Breast epithelium (tissue), 4 donors: ENCODE measurements around the gene SLC2A8. TPM values are rescaled to one million over a fixed set of nuclear protein-coding genes. Genes with fewer than 3 reads are reported as not detected.

ENCODE experiments used
- DNase-seq, 2 donors: peaks; one replicate each; pipeline ENCODE4 v3.0.0-alpha.2; 2019; ENCODE audit warnings: low spot score in 2 of 2
- H3K27ac ChIP-seq, 2 donors: fragments of 200-600 bp; sonication (generic) in 1 of 2; one replicate each; pipeline ENCODE4 v1.5.1; 2016 to 2019; ENCODE audit warnings: mild to moderate bottlenecking in 1 of 2
- H3K27me3 ChIP-seq, 2 donors: fragments of 200-600 bp; sonication (generic) in 1 of 2; one replicate each; pipeline versions ENCODE4 v1.5.1 to v1.6.0; 2017 to 2019; ENCODE audit warnings: control low read depth in 1 of 2, mild to moderate bottlenecking in 1 of 2
- H3K36me3 ChIP-seq: fragments of 200-600 bp; one replicate; pipeline ENCODE4 v1.5.1; 2019
- H3K4me1 ChIP-seq, 2 donors: fragments of 200-600 bp; sonication (generic); one replicate each; pipeline ENCODE4 v1.5.1; 2016 to 2019; ENCODE audit warnings: control low read depth in 1 of 2
- H3K4me3 ChIP-seq, 3 donors: fragments of 200-600 bp; sonication (generic); 1 replicate in 2 of 3; 2 replicates in 1 of 3; pipeline ENCODE4 v1.5.1; 2016 to 2019; ENCODE audit warnings: mild to moderate bottlenecking in 3 of 3, moderate library complexity in 2 of 3
- H3K9me3 ChIP-seq, 2 donors: fragments of 200-600 bp; sonication (generic) in 1 of 2; one replicate each; pipeline ENCODE4 v1.5.1; 2016 to 2019; ENCODE audit warnings: control low read depth in 1 of 2
- CTCF ChIP-seq, 3 donors: fragments of 450-650 bp; IDR thresholded peaks; one replicate each; pipeline ENCODE4 v1.5.1; 2016 to 2017; ENCODE audit warnings: antibody characterized with exemption in 3 of 3, mild to moderate bottlenecking in 3 of 3, moderate library complexity in 3 of 3
- POLR2A ChIP-seq: fragments of 450-650 bp; IDR thresholded peaks from one replicate; pipeline ENCODE4 v1.6.1; 2016; ENCODE audit warnings: antibody characterized with exemption, mild to moderate bottlenecking, moderate library complexity
- POLR2AphosphoS5 ChIP-seq, 3 donors: sonication (generic); formaldehyde crosslinking; IDR thresholded peaks; one replicate each; pipeline ENCODE4 v1.6.1; 2017; ENCODE audit warnings: antibody characterized with exemption in 3 of 3
- intact Hi-C: fragments of 100-400 bp; cut with DNase I; formaldehyde crosslinking; loops from one replicate; pipeline ENCODE4 v1.15.1; 2023; ENCODE audit warnings: low total_unique reads
- total RNA-seq, 3 donors: library from RNA; depleted of rRNA; stranded (reverse); fragments of >200 nt; gene quantifications; one replicate each; pipeline ENCODE4 v1.1.0, GENCODE V29; 2016

The SLC2A8 gene
- total RNA-seq, 3 donors from 2014 or later, result 17.7 to 38.7 (median 20.9) TPM

DNA sequence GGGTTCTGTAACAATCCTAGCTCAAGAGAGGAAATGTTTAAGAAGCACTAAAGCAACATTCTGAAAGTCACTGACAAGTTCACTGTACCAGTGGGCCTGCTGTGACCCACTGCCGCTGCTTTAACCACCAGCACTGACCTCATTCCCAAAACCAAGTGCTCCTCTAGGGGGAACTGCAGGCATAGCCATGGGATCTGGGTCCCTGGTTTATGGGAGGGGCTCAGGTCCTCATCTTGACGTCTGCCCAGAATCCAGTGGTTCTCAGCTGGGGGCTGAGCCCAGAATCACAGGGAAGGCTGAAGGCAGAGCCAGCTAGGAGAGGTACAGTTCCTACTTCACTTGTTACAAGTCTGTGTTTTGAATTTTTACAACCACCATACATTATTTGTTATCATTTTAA is 36.1 kb upstream of the SLC2A8 start:
- no peaks in the 10 kb centered on the region for H3K27me3 ChIP-seq
- no peak overlapping the region for H3K4me3 ChIP-seq
- no peak for DNase-seq
- H3K36me3 ChIP-seq, result no peaks in the 10 kb centered on the region
- intact Hi-C loops, result no loop called here
- no peak for TF ChIP-seq POLR2A
- TF ChIP-seq CTCF (IDR thresholded peaks at IDR 0.05), result no peak
- no peak for TF ChIP-seq POLR2AphosphoS5 (IDR thresholded peaks at IDR 0.05)
- no peaks in the 10 kb centered on the region for H3K9me3 ChIP-seq
- no peaks in the 10 kb centered on the region for H3K4me1 ChIP-seq
- H3K27ac ChIP-seq, result peak overlapping the region in 1 of 2 donors; percentile 12

DNA sequence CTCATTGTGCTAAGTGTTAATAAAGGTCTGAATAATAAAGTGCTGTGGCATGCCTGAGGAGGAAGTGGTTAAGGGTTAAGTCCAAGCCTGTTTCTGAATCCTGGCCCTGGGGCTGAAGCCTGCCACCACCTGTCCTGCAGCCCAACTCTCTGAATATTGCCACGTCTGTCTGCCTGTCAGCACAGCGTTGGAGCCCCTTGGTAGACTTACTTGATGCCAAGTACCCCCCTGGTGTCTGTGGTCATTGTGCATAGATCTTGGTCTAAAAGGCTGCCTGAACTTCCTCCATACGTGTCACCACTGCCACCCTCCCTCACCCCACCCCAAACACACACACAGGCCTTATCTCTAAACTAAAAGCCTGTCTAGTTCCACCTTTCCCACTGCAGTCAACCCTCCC is 35.4 kb upstream of the SLC2A8 start:
- Histone ChIP-seq H3K9me3 (no peaks in the 10 kb centered on the region), H3K27ac (no peak overlapping the region), H3K4me3 (no peak overlapping the region), H3K27me3 (no peaks in the 10 kb centered on the region), H3K4me1 (no peaks in the 10 kb centered on the region), H3K36me3 (no peaks in the 10 kb centered on the region)
- no peak for DNase-seq
- TF ChIP-seq POLR2A (no peak), POLR2AphosphoS5 (IDR thresholded peaks at IDR 0.05) (no peak), CTCF (IDR thresholded peaks at IDR 0.05) (no peak)
- intact Hi-C loops, result no loop called here

DNA sequence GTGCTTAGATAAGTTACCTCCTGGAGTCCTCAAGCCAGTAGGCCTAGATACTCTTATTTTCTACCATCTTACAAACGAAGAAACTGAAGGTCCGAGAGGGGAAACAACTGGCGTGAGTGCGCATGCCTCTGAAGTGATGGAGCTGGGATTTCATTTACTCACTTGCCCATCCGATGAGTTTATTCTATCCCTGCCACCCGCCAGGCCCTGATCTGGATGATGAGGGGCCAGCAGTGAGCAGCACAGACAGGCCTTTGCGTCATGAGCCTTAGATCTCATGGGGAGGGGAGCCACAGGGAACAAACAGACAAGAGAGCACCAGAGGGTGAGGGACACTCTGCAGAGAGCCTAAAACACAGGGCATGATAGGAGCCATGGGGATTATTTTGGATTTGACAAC is 34.1 kb upstream of the SLC2A8 start:
- DNase-seq, result no peak
- H3K4me1 ChIP-seq, result no peaks in the 10 kb centered on the region
- no peak for TF ChIP-seq CTCF (IDR thresholded peaks at IDR 0.05)
- no peak for TF ChIP-seq POLR2AphosphoS5 (IDR thresholded peaks at IDR 0.05)
- no peak for TF ChIP-seq POLR2A
- H3K4me3 ChIP-seq, result no peak overlapping the region
- H3K9me3 ChIP-seq, result no peaks in the 10 kb centered on the region
- no peaks in the 10 kb centered on the region for H3K27me3 ChIP-seq
- H3K36me3 ChIP-seq, result no peaks in the 10 kb centered on the region
- no peak overlapping the region for H3K27ac ChIP-seq
- intact Hi-C loops, result no loop called here

GRCh38 chr9:127365461-127365860 is 31.5 kb upstream of the SLC2A8 start:
- DNase-seq, result no peak
- Histone ChIP-seq H3K4me3 (no peak overlapping the region), H3K4me1 (no peaks in the 10 kb centered on the region), H3K36me3 (no peaks in the 10 kb centered on the region), H3K27me3 (no peaks in the 10 kb centered on the region), H3K27ac (no peak overlapping the region), H3K9me3 (no peaks in the 10 kb centered on the region)
- intact Hi-C loops, result no loop called here
- TF ChIP-seq POLR2A (no peak), POLR2AphosphoS5 (IDR thresholded peaks at IDR 0.05) (no peak), CTCF (IDR thresholded peaks at IDR 0.05) (no peak)

GRCh38 chr9:127366594-127366993 is 30.4 kb upstream of the SLC2A8 start:
- H3K4me1 ChIP-seq, result no peaks in the 10 kb centered on the region
- no peak overlapping the region for H3K27ac ChIP-seq
- intact Hi-C loops, result no loop called here
- no peaks in the 10 kb centered on the region for H3K27me3 ChIP-seq
- no peaks in the 10 kb centered on the region for H3K36me3 ChIP-seq
- TF ChIP-seq POLR2A (no peak), CTCF (IDR thresholded peaks at IDR 0.05) (no peak), POLR2AphosphoS5 (IDR thresholded peaks at IDR 0.05) (no peak)
- DNase-seq, result no peak
- no peak overlapping the region for H3K4me3 ChIP-seq
- H3K9me3 ChIP-seq, result no peaks in the 10 kb centered on the region
